Nephron (organoid): ENCODE data around the gene CDC42BPB.

ENCODE experiments used
- H3K27ac Mint-ChIP-seq, 3 experiments: 2 replicates each; pipeline ENCODE4 v1.8.0; 2020; ENCODE audit warnings: mixed read lengths in 3 of 3, mild to moderate bottlenecking in 2 of 3, moderate library complexity in 1 of 3
- H3K27me3 Mint-ChIP-seq: 2 replicates; pipeline ENCODE4 v1.8.0; 2021; ENCODE audit warnings: low read depth, mild to moderate bottlenecking, moderate library complexity, mixed read lengths
- H3K36me3 Mint-ChIP-seq: 2 replicates; pipeline ENCODE4 v1.8.0; 2020; ENCODE audit warnings: low read depth, mixed read lengths
- H3K4me1 Mint-ChIP-seq: 2 replicates; pipeline ENCODE4 v1.8.0; 2020; ENCODE audit warnings: mixed read lengths
- H3K4me3 Mint-ChIP-seq, 3 experiments: 2 replicates each; pipeline ENCODE4 v1.8.0; 2020; ENCODE audit warnings: mild to moderate bottlenecking in 3 of 3, mixed read lengths in 3 of 3, moderate library complexity in 2 of 3
- H3K9me3 Mint-ChIP-seq: 2 replicates; pipeline ENCODE4 v1.8.0; 2020; ENCODE audit warnings: mixed read lengths
- CTCF ChIP-seq, 3 experiments: fragments of 200-600 bp; sonication (generic); IDR thresholded peaks; one replicate each; pipeline ENCODE4 v1.5.0; 2021; ENCODE audit warnings: antibody characterized with exemption in 3 of 3; ENCODE audit not compliant: unreplicated experiment in 3 of 3

CDC42BPB gene

GRCh38 chr14:102917056-102917385 is 140.3 kb downstream of the CDC42BPB start:
- Mint-ChIP-seq H3K9me3 (no peaks in the 10 kb centered on the region), H3K27me3 (peaks cover 3% of the 10 kb centered on the region), H3K4me1 (no peaks in the 10 kb centered on the region), H3K27ac (no peak overlapping the region), H3K4me3 (no peak overlapping the region), H3K36me3 (no peaks in the 10 kb centered on the region)
- no peak for TF ChIP-seq CTCF (IDR thresholded peaks at IDR 0.05; ENCODE audit: unreplicated experiment in 3 of 3)

GRCh38 chr14:102916347-102917055 is 140.8 kb downstream of the CDC42BPB start:
- H3K4me3 Mint-ChIP-seq, result no peak overlapping the region
- no peak overlapping the region for H3K27ac Mint-ChIP-seq
- H3K9me3 Mint-ChIP-seq, result no peaks in the 10 kb centered on the region
- no peak for TF ChIP-seq CTCF (IDR thresholded peaks at IDR 0.05; ENCODE audit: unreplicated experiment in 3 of 3)
- H3K4me1 Mint-ChIP-seq, result no peaks in the 10 kb centered on the region
- H3K36me3 Mint-ChIP-seq, result no peaks in the 10 kb centered on the region
- H3K27me3 Mint-ChIP-seq, result peaks cover 3% of the 10 kb centered on the region

GRCh38 chr14:102915292-102916110 is 141.8 kb downstream of the CDC42BPB start:
- H3K4me1 Mint-ChIP-seq, result no peaks in the 10 kb centered on the region
- TF ChIP-seq CTCF (IDR thresholded peaks at IDR 0.05; ENCODE audit: unreplicated experiment in 3 of 3), result no peak
- no peaks in the 10 kb centered on the region for H3K36me3 Mint-ChIP-seq
- no peak overlapping the region for H3K27ac Mint-ChIP-seq
- no peak overlapping the region for H3K4me3 Mint-ChIP-seq
- peaks cover 3% of the 10 kb centered on the region for H3K27me3 Mint-ChIP-seq
- H3K9me3 Mint-ChIP-seq, result no peaks in the 10 kb centered on the region

GRCh38 chr14:102914474-102915291 is 142.7 kb downstream of the CDC42BPB start:
- Mint-ChIP-seq H3K27ac (no peak overlapping the region), H3K4me1 (no peaks in the 10 kb centered on the region), H3K4me3 (no peak overlapping the region), H3K27me3 (peaks cover 3% of the 10 kb centered on the region), H3K9me3 (no peaks in the 10 kb centered on the region), H3K36me3 (no peaks in the 10 kb centered on the region)
- no peak for TF ChIP-seq CTCF (IDR thresholded peaks at IDR 0.05; ENCODE audit: unreplicated experiment in 3 of 3)

GRCh38 chr14:102913341-102914211 is 143.8 kb downstream of the CDC42BPB start:
- no peak for TF ChIP-seq CTCF (IDR thresholded peaks at IDR 0.05; ENCODE audit: unreplicated experiment in 3 of 3)
- H3K4me3 Mint-ChIP-seq, result no peak overlapping the region
- peaks cover 3% of the 10 kb centered on the region for H3K27me3 Mint-ChIP-seq

More at GRCh38 chr14:102913341-102914211, 143.8 kb downstream of the CDC42BPB start:
- Mint-ChIP-seq H3K9me3 (no peaks in the 10 kb centered on the region), H3K4me1 (no peaks in the 10 kb centered on the region), H3K27ac (no peak overlapping the region), H3K36me3 (no peaks in the 10 kb centered on the region)
